ENCODE measurements around the gene PPP2R2B.

The PPP2R2B gene

DNA sequence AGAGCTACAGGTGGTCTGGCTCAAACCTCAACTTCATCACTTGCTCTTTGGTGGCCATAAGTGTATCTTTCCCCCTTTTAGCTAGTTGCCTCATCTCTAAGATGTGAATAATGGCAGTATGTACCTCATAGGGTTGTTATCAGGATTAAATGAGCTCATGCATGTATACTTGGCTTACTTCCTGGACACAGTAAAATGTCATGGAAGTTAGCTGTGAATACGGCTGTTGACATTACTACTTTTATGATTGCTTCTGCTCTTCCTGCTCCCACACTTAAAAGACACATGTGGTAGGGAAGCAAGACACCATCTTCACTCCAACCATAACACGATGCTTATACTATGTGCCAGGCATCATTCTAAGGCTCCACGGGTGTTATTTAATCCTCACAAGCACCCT is 248.1 kb downstream of the PPP2R2B start:
- no peak overlapping the region for H3K27ac ChIP-seq
- DNase-seq (ENCODE audit: low spot score), result no peak

DNA sequence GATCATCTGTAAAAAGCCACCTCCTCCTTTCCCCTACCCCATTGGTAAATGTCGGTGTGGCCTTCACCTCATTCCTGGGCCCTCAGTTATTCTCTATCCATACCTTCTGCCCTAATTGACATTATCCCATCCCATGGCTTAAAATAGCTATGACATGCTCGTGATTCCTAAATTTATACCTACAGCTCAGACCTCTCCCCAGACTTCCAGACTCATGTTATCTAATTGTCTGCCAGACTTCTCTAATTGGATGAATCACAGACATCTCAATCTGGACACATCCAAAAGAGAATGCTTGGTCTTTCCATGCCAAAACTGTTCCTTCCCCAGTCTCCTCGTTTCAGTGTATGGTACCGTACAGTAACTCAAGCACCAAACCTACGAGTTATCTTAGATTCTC is 249.6 kb downstream of the PPP2R2B start:
- TF ChIP-seq, protein P1, sequence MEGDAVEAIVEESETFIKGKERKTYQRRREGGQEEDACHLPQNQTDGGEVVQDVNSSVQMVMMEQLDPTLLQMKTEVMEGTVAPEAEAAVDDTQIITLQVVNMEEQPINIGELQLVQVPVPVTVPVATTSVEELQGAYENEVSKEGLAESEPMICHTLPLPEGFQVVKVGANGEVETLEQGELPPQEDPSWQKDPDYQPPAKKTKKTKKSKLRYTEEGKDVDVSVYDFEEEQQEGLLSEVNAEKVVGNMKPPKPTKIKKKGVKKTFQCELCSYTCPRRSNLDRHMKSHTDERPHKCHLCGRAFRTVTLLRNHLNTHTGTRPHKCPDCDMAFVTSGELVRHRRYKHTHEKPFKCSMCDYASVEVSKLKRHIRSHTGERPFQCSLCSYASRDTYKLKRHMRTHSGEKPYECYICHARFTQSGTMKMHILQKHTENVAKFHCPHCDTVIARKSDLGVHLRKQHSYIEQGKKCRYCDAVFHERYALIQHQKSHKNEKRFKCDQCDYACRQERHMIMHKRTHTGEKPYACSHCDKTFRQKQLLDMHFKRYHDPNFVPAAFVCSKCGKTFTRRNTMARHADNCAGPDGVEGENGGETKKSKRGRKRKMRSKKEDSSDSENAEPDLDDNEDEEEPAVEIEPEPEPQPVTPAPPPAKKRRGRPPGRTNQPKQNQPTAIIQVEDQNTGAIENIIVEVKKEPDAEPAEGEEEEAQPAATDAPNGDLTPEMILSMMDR (IDR thresholded peaks at IDR 0.05), result no peak
- Histone ChIP-seq H3K27ac (no peak overlapping the region), H3K4me3 (no peak overlapping the region)
- DNase-seq (ENCODE audit: low spot score), result no peak

More for the DNA sequence above, 248.1 kb downstream of the PPP2R2B start:
- TF ChIP-seq, protein P1 (IDR thresholded peaks at IDR 0.05), result no peak
- no peak overlapping the region for H3K4me3 ChIP-seq

DNA sequence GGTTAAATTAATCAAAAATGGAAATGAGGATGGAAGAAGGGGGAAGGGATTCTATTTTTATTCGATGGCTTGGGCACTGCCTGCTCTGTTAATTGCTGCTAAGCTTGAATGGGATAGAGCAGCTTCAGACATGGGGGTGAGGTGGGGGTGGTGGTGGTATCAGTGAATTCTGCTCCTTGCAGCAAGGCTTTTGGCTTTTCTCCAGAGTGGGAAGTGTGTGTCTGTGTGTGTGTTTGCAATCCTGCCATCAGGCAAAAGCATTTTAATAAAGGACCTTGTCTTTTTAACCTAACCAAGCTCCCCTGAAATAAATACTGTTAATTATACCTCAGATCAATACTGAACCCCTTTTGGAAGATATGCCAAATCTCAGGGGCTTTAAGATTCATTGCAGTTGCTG is 251.6 kb downstream of the PPP2R2B start:
- Histone ChIP-seq H3K4me3 (no peak overlapping the region), H3K27ac (no peak overlapping the region)
- DNase-seq (ENCODE audit: low spot score), result no peak
- TF ChIP-seq, protein P1 (IDR thresholded peaks at IDR 0.05), result no peak

DNA sequence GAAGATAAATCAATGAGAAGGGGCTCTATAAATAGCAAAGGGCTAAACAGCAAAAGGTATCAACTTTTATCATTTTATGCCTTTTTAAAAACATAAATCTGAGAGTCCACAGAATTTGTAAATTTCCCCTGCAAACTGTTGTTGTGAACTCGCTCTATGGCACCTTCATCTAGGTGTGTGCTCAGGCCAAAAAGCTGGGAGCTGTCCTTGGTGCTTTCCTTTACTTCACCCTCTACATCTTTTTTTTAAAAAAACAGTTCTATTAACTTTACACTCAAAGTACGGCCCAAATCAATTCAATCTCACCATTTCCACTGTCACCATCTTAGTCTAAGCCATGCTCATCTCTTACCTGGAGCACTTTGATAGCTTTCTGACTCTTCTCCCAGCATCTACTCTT is 254.4 kb downstream of the PPP2R2B start:
- DNase-seq (ENCODE audit: low spot score), result no peak
- Histone ChIP-seq H3K27ac (no peak overlapping the region), H3K4me3 (no peak overlapping the region)
- TF ChIP-seq, protein P1 (IDR thresholded peaks at IDR 0.05), result no peak

DNA sequence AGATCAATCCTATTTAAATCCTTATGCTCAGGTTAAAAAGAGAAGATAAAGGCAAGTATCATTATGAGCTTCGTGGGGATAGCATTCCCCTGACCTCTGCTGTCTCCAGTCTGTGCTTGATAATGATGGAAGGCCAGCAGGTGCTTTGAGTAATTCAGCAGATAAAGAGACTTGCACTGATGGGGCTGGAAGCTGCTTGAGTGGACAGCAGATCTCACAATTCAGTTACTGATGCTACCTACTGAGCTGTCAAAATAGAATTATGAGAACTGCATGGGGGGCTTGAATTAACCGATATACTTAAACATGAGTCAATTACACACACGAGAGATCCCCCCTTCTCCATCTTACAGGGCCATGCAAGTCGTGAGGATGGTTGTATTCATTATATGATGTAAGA is 254.9 kb downstream of the PPP2R2B start:
- H3K27ac ChIP-seq, result no peak overlapping the region
- no peak overlapping the region for H3K4me3 ChIP-seq
- TF ChIP-seq, protein P1 (IDR thresholded peaks at IDR 0.05), result no peak
- DNase-seq (ENCODE audit: low spot score), result no peak

DNA sequence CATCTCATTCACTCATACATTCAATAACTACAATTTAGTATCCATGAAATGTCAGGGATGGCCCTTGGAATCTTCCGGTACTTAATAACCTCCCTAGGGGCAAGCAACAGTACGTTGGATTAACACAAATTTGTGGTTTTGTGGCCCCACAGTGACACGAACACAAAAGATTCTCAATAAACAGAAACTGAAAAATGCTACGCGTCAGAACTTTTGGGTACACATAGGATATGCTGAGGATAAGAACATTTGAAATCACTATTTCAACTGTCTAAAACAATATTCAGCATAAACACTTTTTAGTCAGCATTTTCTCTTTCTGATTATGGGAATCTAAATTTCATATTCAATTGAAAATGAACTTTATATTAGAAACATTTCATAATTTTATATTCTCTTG is 255.5 kb downstream of the PPP2R2B start:
- no peak overlapping the region for H3K4me3 ChIP-seq
- TF ChIP-seq, protein P1 (IDR thresholded peaks at IDR 0.05), result no peak
- DNase-seq (ENCODE audit: low spot score), result no peak
- H3K27ac ChIP-seq, result no peak overlapping the region

DNA sequence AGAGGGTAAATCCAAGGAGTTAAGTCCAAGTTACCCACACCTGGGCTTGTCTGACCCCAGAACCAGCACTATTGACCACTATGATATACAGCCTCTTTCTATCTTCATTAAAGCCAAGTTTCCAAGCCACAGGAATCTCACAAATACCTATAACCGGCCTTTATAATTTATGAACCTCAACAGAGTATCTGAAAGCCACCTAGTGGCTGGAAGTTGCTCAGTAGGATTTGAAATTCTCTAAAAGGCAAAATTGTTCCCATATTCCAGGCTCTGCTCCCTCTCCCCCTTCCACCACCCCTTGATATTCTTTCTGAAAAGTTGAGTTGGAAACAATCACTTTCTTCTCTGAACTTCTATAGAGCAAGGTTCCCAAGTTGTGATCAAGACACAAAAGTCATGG is 256.2 kb downstream of the PPP2R2B start:
- DNase-seq (ENCODE audit: low spot score), result no peak
- TF ChIP-seq, protein P1 (IDR thresholded peaks at IDR 0.05), result no peak
- no peak overlapping the region for H3K27ac ChIP-seq
- H3K4me3 ChIP-seq, result no peak overlapping the region
